Transverse colon (tissue), 4 donors: ENCODE measurements around the gene TSHZ3. TPM values are rescaled to one million over a fixed set of nuclear protein-coding genes. Genes with fewer than 3 reads are reported as not detected.

Experiments
- DNase-seq: peaks from one replicate; pipeline ENCODE4 v3.0.0-alpha.2; 2019
- H3K27ac ChIP-seq, 4 donors: fragments of 200-600 bp; sonication (generic); 2 replicates each; pipeline ENCODE4 v1.5.1; 2016 to 2018; ENCODE audit warnings: inconsistent platforms in 4 of 4
- H3K27me3 ChIP-seq: fragments of 200-600 bp; sonication (generic); 2 replicates; pipeline ENCODE4 v1.5.1; 2017; ENCODE audit warnings: inconsistent platforms
- H3K36me3 ChIP-seq, 4 donors: fragments of 200-600 bp; sonication (generic); 2 replicates each; pipeline ENCODE4 v1.5.1; 2017 to 2019; ENCODE audit warnings: inconsistent platforms in 4 of 4
- H3K4me1 ChIP-seq, 4 donors: fragments of 200-600 bp; sonication (generic); 2 replicates each; pipeline ENCODE4 v1.5.1; 2017 to 2020; ENCODE audit warnings: inconsistent platforms in 4 of 4
- H3K4me3 ChIP-seq, 4 donors: fragments of 200-600 bp; sonication (generic); 1 replicate in 1 of 4; 2 replicates in 3 of 4; pipeline versions ENCODE4 v1.5.1 to v1.6.1; 2017 to 2019; ENCODE audit warnings: inconsistent platforms in 4 of 4
- H3K9me3 ChIP-seq, 2 donors: fragments of 200-600 bp; sonication (generic); 2 replicates each; pipeline ENCODE4 v1.5.1; 2017 to 2019; ENCODE audit warnings: inconsistent platforms in 2 of 2
- CTCF ChIP-seq, 5 experiments: fragments of 200-600 bp in 3 of 5; fragments of 450-650 bp in 2 of 5; sonication (generic) in 3 of 5; IDR thresholded peaks; 1 replicate in 2 of 5; 2 replicates in 3 of 5; pipeline ENCODE4 v1.5.1; 2016 to 2017; ENCODE audit warnings: antibody characterized with exemption in 5 of 5, inconsistent platforms in 3 of 5, mild to moderate bottlenecking in 2 of 5, moderate library complexity in 1 of 5
- EP300 ChIP-seq: sonication (generic); formaldehyde crosslinking; IDR thresholded peaks from one replicate; pipeline ENCODE4 v1.6.1; 2017; ENCODE audit warnings: antibody characterized with exemption, low read depth
- POLR2A ChIP-seq: fragments of 450-650 bp; IDR thresholded peaks from one replicate; pipeline ENCODE4 v1.6.1; 2016; ENCODE audit warnings: antibody characterized with exemption, mild to moderate bottlenecking, moderate library complexity
- POLR2AphosphoS5 ChIP-seq, 3 donors: sonication (generic); formaldehyde crosslinking; IDR thresholded peaks; one replicate each; pipeline ENCODE4 v1.6.1; 2016; ENCODE audit warnings: antibody characterized with exemption in 3 of 3
- WGBS, 2 donors: methylation state at CpG; one replicate each; pipeline ENCODE4 v1.1.5; 2018; ENCODE audit warnings: low coverage in 1 of 2; 5-methylcytosine and 5-hydroxymethylcytosine counted together
- in situ Hi-C, 4 donors: fragments of 200-750 bp; cut with MboI; loops; one replicate each; pipeline versions ENCODE4 v1.15.0 to v1.15.1; 2017; ENCODE audit warnings: low sequenced_read_pairs in 3 of 4, low pct_ligation_motif_present in 1 of 4, low pct_unique_long_range_greater_than_20kb in 1 of 4
- intact Hi-C: fragments of 100-400 bp; cut with DNase I; formaldehyde crosslinking; loops from one replicate; pipeline ENCODE4 v1.15.1; 2023; ENCODE audit warnings: low total_unique reads
- total RNA-seq, 4 donors: library from RNA; depleted of rRNA; stranded (reverse); fragments of >200 nt; gene quantifications; one replicate each; pipeline ENCODE4 v1.1.0, GENCODE V29; 2016

TSHZ3 gene
- total RNA-seq, 4 donors from 2014 or later = 3.0 to 6.4 (median 4.6) TPM

GRCh38 chr19:31266196-31266595, 83.0 kb downstream of the TSHZ3 start:
- Histone ChIP-seq H3K27me3 (no peaks in the 10 kb centered on the region), H3K9me3 (no peaks in the 10 kb centered on the region), H3K27ac (no peak overlapping the region), H3K36me3 (no peaks in the 10 kb centered on the region), H3K4me3 (no peak overlapping the region), H3K4me1 (peaks cover 0 to 17% (median 5%) of the 10 kb centered on the region in 4 donors)
- intact Hi-C loops = no loop called here
- 50 to 73% methylated on average over 2 to 4 of the region's 4 CpGs for WGBS, 2 donors
- no peak for DNase-seq
- TF ChIP-seq EP300 (no peak), POLR2AphosphoS5 (IDR thresholded peaks at IDR 0.05) (no peak), POLR2A (no peak), CTCF (IDR thresholded peaks at IDR 0.05) (no peak)
- in situ Hi-C loops = no loop called here

DNA sequence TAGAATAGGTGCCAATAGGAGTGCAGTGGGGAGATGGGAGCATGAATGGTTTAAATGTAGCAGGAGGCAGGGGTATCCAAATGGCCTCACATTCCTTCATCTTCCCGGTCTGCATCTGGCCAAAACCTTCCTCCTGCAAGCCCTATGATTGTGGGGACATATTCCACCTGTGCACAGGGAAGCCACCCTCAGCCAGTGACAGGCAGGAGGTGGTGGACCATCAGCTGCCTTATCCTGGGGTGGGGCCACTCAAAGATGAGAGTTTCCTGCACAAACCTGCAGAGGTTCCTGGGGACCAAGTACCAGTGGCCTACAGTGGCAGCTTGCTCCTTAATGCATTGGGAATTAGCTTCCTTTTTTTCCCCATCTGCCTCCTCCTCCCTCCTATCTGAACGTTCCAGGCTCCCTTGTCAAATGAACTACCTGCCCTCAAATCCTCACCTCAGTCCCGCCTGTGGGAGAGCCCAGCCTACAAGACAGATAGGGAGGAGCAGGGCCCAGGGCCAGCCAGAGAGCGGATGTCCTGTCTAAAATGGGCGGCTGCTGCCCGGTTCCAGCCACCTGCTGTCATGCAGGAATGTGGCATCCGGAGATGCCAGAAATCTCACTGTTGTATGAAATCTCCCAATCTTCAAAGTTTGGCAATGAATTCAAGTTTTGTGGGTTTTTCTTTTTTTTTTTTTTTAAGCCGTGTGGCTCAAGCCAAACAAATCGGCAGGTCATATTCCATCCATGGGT, 85.0 kb downstream of the TSHZ3 start:
- H3K4me3 ChIP-seq = no peak overlapping the region
- no peaks in the 10 kb centered on the region for H3K9me3 ChIP-seq
- no peak overlapping the region for H3K27ac ChIP-seq
- no peaks in the 10 kb centered on the region for H3K27me3 ChIP-seq
- intact Hi-C loops = no loop called here
- 78 to 84% methylated on average over 7 to 9 of the region's 9 CpGs for WGBS, 2 donors
- H3K36me3 ChIP-seq = no peaks in the 10 kb centered on the region
- peaks cover 0 to 26% (median 12%) of the 10 kb centered on the region in 4 donors for H3K4me1 ChIP-seq
- no peak for DNase-seq
- no peak for TF ChIP-seq POLR2AphosphoS5 (IDR thresholded peaks at IDR 0.05)
- no peak for TF ChIP-seq EP300
- no peak for TF ChIP-seq CTCF (IDR thresholded peaks at IDR 0.05)
- no peak for TF ChIP-seq POLR2A
- in situ Hi-C loops = no loop called here

GRCh38 chr19:31263328-31263727, 85.9 kb downstream of the TSHZ3 start:
- intact Hi-C loops = no loop called here
- no peak for DNase-seq
- 70% methylated on average over 9 of the region's 9 CpGs; no CpG with 5 or more reads in 1 of the 2 donors for WGBS, 2 donors

DNA sequence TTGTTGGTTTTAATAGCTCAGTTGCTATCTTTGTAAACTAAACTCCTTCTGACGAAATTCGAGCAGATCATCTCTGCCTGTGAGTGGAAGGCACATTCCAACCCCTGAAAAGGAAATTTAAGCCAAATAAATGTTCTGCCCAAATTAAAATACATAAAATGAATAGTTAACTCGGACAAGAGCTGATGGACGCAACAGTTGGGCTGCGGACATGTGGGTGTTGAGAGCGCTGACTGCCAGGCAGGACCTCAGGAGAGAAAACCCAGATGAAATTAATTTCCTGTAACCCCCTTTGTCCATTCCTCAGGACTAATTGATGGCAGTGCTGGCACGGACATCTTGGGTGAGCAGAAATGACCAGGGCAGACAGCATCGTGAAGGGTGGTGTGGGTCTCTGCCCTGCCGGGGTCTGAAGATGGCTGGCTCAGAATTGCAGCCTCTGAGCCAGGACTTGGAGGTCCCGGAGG, 86.5 kb downstream of the TSHZ3 start:
- Histone ChIP-seq H3K4me1 (peaks cover 0 to 26% (median 12%) of the 10 kb centered on the region in 4 donors), H3K27ac (no peak overlapping the region), H3K27me3 (no peaks in the 10 kb centered on the region), H3K9me3 (no peaks in the 10 kb centered on the region), H3K4me3 (no peak overlapping the region), H3K36me3 (no peaks in the 10 kb centered on the region)
- intact Hi-C loops = no loop called here
- in situ Hi-C loops = no loop called here
- 65 to 67% methylated on average over 6 to 10 of the region's 10 CpGs for WGBS, 2 donors
- TF ChIP-seq CTCF (IDR thresholded peaks at IDR 0.05) = no peak
- no peak for TF ChIP-seq POLR2A
- TF ChIP-seq POLR2AphosphoS5 (IDR thresholded peaks at IDR 0.05) = no peak
- no peak for TF ChIP-seq EP300
- no peak for DNase-seq

More at GRCh38 chr19:31263328-31263727, 85.9 kb downstream of the TSHZ3 start:
- H3K36me3 ChIP-seq = no peaks in the 10 kb centered on the region
- H3K9me3 ChIP-seq = no peaks in the 10 kb centered on the region
- TF ChIP-seq POLR2A = no peak
- no peak for TF ChIP-seq POLR2AphosphoS5 (IDR thresholded peaks at IDR 0.05)
- TF ChIP-seq CTCF (IDR thresholded peaks at IDR 0.05) = no peak
- no peak for TF ChIP-seq EP300
- no peak overlapping the region for H3K4me3 ChIP-seq
- no peaks in the 10 kb centered on the region for H3K27me3 ChIP-seq
- in situ Hi-C loops = no loop called here
- H3K27ac ChIP-seq = no peak overlapping the region
- H3K4me1 ChIP-seq = peaks cover 0 to 26% (median 12%) of the 10 kb centered on the region in 4 donors
